Esophagus muscularis mucosa (tissue), 4 donors: ENCODE data around the gene KHNYN. TPM values are rescaled to one million over a fixed set of nuclear protein-coding genes. Genes with fewer than 3 reads are reported as not detected.
"Not testable (repeated sequence)": the region's sequence is repeated elsewhere in the genome, so short reads cannot be mapped to it uniquely, and the experiment has no call there.

Experiments used
- DNase-seq: peaks from one replicate; pipeline ENCODE4 v3.0.0-alpha.2; 2017; ENCODE audit errors: extremely low spot score
- H3K27ac ChIP-seq, 4 donors: fragments of 200-600 bp; sonication (generic); replicated peaks in 1 of 4; 1 replicate in 3 of 4; 2 replicates in 1 of 4; pipeline ENCODE4 v1.5.1; 2016 to 2019; ENCODE audit warnings: mild to moderate bottlenecking in 1 of 4
- H3K27me3 ChIP-seq, 4 donors: fragments of 200-600 bp; sonication (generic); one replicate each; pipeline versions ENCODE4 v1.5.1 to v1.6.0; 2016 to 2019
- H3K36me3 ChIP-seq, 4 donors: fragments of 200-600 bp; sonication (generic); one replicate each; pipeline ENCODE4 v1.5.1; 2016 to 2019
- H3K4me1 ChIP-seq, 4 donors: fragments of 200-600 bp; sonication (generic); one replicate each; pipeline ENCODE4 v1.5.1; 2016 to 2019
- H3K4me3 ChIP-seq, 4 donors: fragments of 200-600 bp; sonication (generic); 1 replicate in 2 of 4; 2 replicates in 2 of 4; pipeline ENCODE4 v1.5.1; 2016 to 2019; ENCODE audit warnings: mild to moderate bottlenecking in 4 of 4, moderate library complexity in 1 of 4
- H3K9me3 ChIP-seq, 4 donors: fragments of 200-600 bp; sonication (generic); 1 replicate in 3 of 4; 2 replicates in 1 of 4; pipeline ENCODE4 v1.5.1; 2016 to 2019
- EP300 ChIP-seq: sonication (generic); formaldehyde crosslinking; IDR thresholded peaks from one replicate; pipeline ENCODE4 v1.6.1; 2017; ENCODE audit warnings: antibody characterized with exemption
- POLR2A ChIP-seq: fragments of 450-650 bp; IDR thresholded peaks from one replicate; pipeline ENCODE4 v1.6.1; 2017; ENCODE audit warnings: antibody characterized with exemption, moderate library complexity, mild to moderate bottlenecking, low read depth
- POLR2AphosphoS5 ChIP-seq, 2 donors: sonication (generic); formaldehyde crosslinking; IDR thresholded peaks; one replicate each; pipeline ENCODE4 v1.6.1; 2017; ENCODE audit warnings: antibody characterized with exemption in 2 of 2
- WGBS: methylation state at CpG from one replicate; pipeline ENCODE4 v1.1.5; 2018; 5-methylcytosine and 5-hydroxymethylcytosine counted together
- intact Hi-C: fragments of 100-400 bp; cut with DNase I; formaldehyde crosslinking; loops from one replicate; pipeline ENCODE4 v1.15.1; 2023
- total RNA-seq, 4 donors: library from RNA; depleted of rRNA; stranded (reverse); fragments of >200 nt; gene quantifications; one replicate each; pipeline versions ENCODE4 v1.1.0 to v1.2.1, GENCODE V29; 2016
- TF ChIP-seq, protein P1 (sequence below), 3 experiments: fragments of 200-600 bp in 2 of 3; fragments of 450-650 bp in 1 of 3; sonication (generic) in 2 of 3; IDR thresholded peaks; one replicate each; pipeline ENCODE4 v1.5.1; 2017 to 2019; ENCODE audit warnings: antibody characterized with exemption in 3 of 3, mild to moderate bottlenecking in 2 of 3, moderate library complexity in 1 of 3

KHNYN gene
- total RNA-seq, 4 donors from 2014 or later = 46.5 to 75.8 (median 58.4) TPM

DNA sequence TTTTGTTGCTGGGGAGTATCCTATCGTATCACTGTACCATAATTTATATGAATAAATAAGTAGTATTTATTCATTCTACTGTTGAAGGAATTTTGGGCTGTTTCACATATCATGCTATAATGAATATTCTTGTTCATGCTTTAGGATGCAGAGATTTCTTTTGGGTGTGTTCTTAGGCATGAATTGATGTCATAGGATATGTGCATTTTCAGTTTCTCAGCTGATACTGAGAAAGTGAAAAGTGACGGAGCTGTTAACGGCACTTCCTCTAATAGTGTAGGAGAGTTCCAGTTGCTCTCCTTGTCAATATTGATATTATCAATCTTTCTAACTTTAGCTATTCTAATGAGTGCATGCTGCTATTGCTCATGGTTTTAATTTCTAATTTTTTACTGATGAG, 36.1 kb downstream of the KHNYN start:
- Histone ChIP-seq H3K27me3 (no peaks in the 10 kb centered on the region), H3K9me3 (no peaks in the 10 kb centered on the region), H3K4me1 (no peaks in the 10 kb centered on the region), H3K27ac (no peak overlapping the region), H3K4me3 (no peak overlapping the region), H3K36me3 (no peaks in the 10 kb centered on the region)
- no peak for DNase-seq
- WGBS = 88% methylated on average over 3 of the region's 3 CpGs
- intact Hi-C loops = no loop called here
- TF ChIP-seq POLR2A = no peak

DNA sequence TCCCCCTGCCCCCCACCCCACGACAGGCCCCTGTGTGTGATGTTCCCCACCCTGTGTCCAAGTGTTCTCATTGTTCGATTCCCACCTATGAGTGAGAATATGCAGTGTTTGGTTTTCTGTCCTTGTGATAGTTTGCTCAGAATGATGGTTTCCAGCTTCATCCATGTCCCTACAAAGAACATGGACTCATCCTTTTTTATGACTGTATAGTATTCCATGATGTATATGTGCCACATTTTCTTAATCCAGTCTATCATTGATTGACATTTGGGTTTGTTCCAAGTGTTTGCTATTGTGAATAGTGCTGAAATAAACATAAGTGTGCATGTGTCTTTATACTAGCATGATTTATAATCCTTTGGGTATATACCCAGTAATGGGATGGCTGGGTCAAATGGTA, 40.7 kb downstream of the KHNYN start:
- H3K27ac ChIP-seq, H3K27me3 ChIP-seq, DNase-seq, H3K9me3 ChIP-seq, H3K4me1 ChIP-seq, H3K36me3 ChIP-seq, H3K4me3 ChIP-seq, intact Hi-C loops: not testable (repeated sequence)
- 88% methylated on average over 2 of the region's 2 CpGs for WGBS

DNA sequence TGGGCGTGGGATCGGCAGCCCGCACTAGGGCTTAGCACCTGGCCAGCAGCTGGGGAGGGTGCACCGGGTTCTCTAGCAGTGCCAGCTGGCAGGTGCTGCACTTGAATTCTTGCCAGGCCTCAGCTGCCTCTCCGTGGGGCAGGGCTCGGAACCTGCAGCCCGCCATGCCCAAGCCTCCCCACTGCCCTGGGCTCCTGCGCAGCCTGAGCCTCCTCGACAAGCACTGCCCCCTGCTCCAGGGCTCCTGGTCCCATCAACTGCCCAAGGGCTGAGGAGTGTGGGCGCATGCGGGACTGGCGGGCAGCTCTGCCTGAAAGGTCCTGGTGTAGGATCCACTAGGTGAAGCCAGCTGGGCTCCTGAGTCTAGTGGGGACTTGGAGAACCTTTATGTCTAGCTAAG, 43.5 kb downstream of the KHNYN start:
- intact Hi-C loops = no loop called here
- Histone ChIP-seq H3K4me3 (no peak overlapping the region), H3K27me3 (no peaks in the 10 kb centered on the region), H3K36me3 (no peaks in the 10 kb centered on the region), H3K9me3 (no peaks in the 10 kb centered on the region), H3K27ac (no peak overlapping the region), H3K4me1 (no peaks in the 10 kb centered on the region)
- 100% methylated on average over 1 of the region's 12 CpGs for WGBS
- DNase-seq = no peak
- TF ChIP-seq POLR2A (no peak), EP300 (no peak), POLR2AphosphoS5 (IDR thresholded peaks at IDR 0.05) (no peak)
- TF ChIP-seq, protein P1, sequence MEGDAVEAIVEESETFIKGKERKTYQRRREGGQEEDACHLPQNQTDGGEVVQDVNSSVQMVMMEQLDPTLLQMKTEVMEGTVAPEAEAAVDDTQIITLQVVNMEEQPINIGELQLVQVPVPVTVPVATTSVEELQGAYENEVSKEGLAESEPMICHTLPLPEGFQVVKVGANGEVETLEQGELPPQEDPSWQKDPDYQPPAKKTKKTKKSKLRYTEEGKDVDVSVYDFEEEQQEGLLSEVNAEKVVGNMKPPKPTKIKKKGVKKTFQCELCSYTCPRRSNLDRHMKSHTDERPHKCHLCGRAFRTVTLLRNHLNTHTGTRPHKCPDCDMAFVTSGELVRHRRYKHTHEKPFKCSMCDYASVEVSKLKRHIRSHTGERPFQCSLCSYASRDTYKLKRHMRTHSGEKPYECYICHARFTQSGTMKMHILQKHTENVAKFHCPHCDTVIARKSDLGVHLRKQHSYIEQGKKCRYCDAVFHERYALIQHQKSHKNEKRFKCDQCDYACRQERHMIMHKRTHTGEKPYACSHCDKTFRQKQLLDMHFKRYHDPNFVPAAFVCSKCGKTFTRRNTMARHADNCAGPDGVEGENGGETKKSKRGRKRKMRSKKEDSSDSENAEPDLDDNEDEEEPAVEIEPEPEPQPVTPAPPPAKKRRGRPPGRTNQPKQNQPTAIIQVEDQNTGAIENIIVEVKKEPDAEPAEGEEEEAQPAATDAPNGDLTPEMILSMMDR (IDR thresholded peaks at IDR 0.05) = no peak

DNA sequence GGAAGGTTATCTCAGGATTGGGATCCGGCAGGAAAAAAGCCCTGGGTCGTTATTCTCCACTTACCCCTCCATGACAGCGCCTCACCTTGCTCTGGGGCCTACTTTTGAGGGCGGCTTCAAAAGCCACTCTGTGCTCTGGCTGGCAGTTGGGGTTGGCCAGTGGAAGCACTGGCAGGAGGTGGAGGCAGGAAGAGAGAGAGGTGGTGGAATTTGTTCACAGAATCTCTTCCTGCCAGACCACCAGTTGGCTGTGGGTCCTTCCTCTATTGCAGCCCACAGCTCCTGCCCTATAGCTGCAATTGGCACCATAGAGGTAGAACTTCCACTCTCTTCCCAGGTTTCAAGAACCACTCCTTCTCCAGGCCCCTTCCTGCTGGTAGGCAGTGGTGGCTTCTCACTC, 45.5 kb downstream of the KHNYN start:
- Histone ChIP-seq H3K9me3 (no peaks in the 10 kb centered on the region), H3K4me1 (no peaks in the 10 kb centered on the region), H3K4me3 (no peak overlapping the region), H3K27ac (no peak overlapping the region), H3K36me3 (no peaks in the 10 kb centered on the region), H3K27me3 (no peaks in the 10 kb centered on the region)
- intact Hi-C loops = no loop called here
- TF ChIP-seq POLR2AphosphoS5 (IDR thresholded peaks at IDR 0.05) (no peak), EP300 (no peak), POLR2A (no peak)
- TF ChIP-seq, protein P1 (IDR thresholded peaks at IDR 0.05) = no peak
- DNase-seq = no peak
- 83% methylated on average over 4 of the region's 4 CpGs for WGBS

DNA sequence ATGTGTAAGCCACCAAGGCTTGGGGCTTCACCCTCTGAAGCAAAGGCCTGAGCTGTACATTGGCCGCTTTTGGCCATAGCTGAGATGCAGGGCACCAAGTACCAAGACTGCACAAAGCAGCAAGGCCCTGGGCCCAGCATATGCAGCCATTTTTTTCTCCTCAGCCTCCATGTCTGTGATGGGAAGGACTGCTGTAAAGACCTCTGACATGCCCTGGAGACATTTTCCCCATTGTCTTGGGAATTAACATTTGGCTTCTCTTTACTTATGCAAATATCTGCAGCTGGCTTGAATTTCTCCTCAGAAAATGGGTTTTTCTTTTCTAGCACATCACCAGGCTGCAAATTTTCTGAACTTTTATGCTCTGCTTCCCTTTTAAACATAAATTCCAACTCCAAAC, 50.2 kb downstream of the KHNYN start:
- H3K9me3 ChIP-seq, intact Hi-C loops: not testable (repeated sequence)
- WGBS = 57% methylated on average over 1 of the region's 1 CpG

DNA sequence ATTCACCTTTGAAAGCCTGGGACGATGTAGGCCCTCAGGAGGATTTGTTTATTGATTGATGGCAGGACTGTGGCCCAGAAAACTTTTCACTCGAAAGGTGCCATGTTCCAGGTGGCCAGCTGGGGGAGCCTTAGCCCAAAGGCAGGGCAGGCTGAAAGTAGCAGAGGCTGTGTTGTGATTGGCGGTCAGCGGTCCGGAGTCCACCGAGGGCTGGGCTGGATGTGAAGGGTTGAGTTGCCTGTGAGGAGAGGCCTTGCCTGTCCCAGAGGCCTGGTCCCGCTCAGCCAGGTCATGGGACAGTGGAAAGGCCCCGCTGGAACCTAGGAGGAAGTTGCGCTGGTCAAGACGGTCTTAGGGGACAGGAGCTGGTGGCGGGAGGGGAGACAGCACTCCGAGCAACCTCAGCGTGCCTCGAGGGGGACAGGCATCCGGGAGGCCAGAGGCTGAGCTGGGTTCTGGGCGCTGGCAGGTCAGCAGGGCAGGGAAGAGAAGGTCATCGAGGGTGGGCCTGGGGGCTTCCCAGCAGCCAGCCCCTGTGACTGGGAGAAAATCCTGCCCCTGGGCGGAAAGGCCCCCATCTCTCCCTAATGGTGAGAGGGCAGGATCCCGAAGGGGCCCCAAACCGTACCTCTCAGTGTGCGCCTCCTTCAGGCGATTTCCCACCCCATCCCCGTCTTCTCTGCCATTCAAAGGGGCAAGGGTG, 52.0 kb downstream of the KHNYN start:
- no peaks in the 10 kb centered on the region for H3K4me1 ChIP-seq
- H3K36me3 ChIP-seq = no peaks in the 10 kb centered on the region

More for the DNA sequence above, 50.2 kb downstream of the KHNYN start:
- H3K27ac ChIP-seq, H3K27me3 ChIP-seq, DNase-seq, H3K36me3 ChIP-seq, H3K4me3 ChIP-seq, H3K4me1 ChIP-seq: not testable (repeated sequence)

DNA sequence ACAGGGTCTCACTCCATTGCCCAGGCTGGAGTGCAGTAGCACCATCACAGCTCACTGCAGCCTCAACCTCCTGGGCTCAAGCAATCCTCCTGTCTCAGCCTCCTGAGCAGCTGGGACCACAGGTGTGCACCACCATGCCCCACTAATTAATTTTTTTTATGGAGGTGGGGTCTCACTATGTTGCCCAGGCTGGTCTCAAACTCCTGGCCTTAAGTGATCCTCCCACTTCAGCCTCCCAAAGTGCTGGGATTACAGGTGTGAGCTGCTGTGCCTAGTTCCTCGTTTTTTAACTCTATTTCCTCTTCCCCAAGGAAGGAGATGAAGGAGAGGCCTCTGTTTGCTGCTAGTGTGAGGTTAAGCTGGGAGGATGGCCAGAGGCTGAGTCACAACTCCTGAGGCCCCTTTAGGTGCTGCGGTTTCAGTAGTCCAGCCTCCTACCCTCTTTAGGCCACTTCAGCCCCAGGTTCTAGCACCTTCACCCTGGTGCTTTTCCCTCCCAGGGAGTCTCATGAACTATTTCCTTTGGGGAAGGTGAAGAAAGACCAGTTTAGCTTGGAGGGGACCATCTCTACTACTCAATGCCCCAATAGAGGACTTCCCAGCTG, 53.0 kb downstream of the KHNYN start:
- H3K4me3 ChIP-seq, H3K27me3 ChIP-seq, H3K36me3 ChIP-seq, H3K4me1 ChIP-seq, H3K9me3 ChIP-seq, H3K27ac ChIP-seq, intact Hi-C loops, DNase-seq: not testable (repeated sequence)
- 71% methylated on average over 2 of the region's 2 CpGs for WGBS

More for the DNA sequence above, 52.0 kb downstream of the KHNYN start:
- H3K4me3 ChIP-seq = no peak overlapping the region
- intact Hi-C loops = no loop called here
- no peak for DNase-seq
- WGBS = 56% methylated on average over 23 of the region's 23 CpGs
- TF ChIP-seq POLR2A (no peak), EP300 (no peak)
- TF ChIP-seq, protein P1 (IDR thresholded peaks at IDR 0.05) = peak in 2 of 3 experiments; percentile 11 to 44
- H3K27me3 ChIP-seq = no peaks in the 10 kb centered on the region
- no peak overlapping the region for H3K27ac ChIP-seq
- no peaks in the 10 kb centered on the region for H3K9me3 ChIP-seq
